CD14-positive monocyte (primary cell): ENCODE measurements around the gene OR1J4. TPM values are rescaled to one million over a fixed set of nuclear protein-coding genes. Genes with fewer than 3 reads are reported as not detected.

ENCODE experiments used
- DNase-seq, 3 donors: peaks; one replicate each; pipeline ENCODE4 v3.0.0-alpha.2; 2011 to 2022
- H2AFZ ChIP-seq: 2 replicates; pipeline ENCODE4 v1.6.0; 2012; ENCODE audit warnings: mild to moderate bottlenecking, low read depth, low read length, inconsistent platforms; ENCODE audit not compliant: insufficient read depth, poor library complexity, severe bottlenecking
- H3K27ac ChIP-seq, 2 donors: 1 replicate in 1 of 2; 2 replicates in 1 of 2; pipeline ENCODE4 v1.5.1; 2012 to 2013; ENCODE audit warnings: low read length in 2 of 2, control low read depth in 1 of 2, inconsistent platforms in 1 of 2, low read depth in 1 of 2, mild to moderate bottlenecking in 1 of 2
- H3K27me3 ChIP-seq, 2 donors: one replicate each; pipeline versions ENCODE4 v1.6.0 to v1.6.1; 2011 to 2013; ENCODE audit warnings: low read length in 2 of 2; ENCODE audit not compliant: control insufficient read depth in 2 of 2, insufficient read depth in 2 of 2
- H3K36me3 ChIP-seq, 2 donors: replicated peaks in 1 of 2; 1 replicate in 1 of 2; 2 replicates in 1 of 2; pipeline versions ENCODE4 v1.5.1 to v1.6.1; 2012 to 2013; ENCODE audit warnings: low read length in 2 of 2, control low read depth in 1 of 2, inconsistent platforms in 1 of 2, mild to moderate bottlenecking in 1 of 2; ENCODE audit not compliant: insufficient read depth in 2 of 2, control insufficient read depth in 1 of 2
- H3K4me1 ChIP-seq, 2 donors: 1 replicate in 1 of 2; 2 replicates in 1 of 2; pipeline versions ENCODE4 v1.5.1 to v1.6.1; 2012 to 2013; ENCODE audit warnings: low read length in 2 of 2, control low read depth in 1 of 2, inconsistent platforms in 1 of 2, mild to moderate bottlenecking in 1 of 2, moderate library complexity in 1 of 2; ENCODE audit not compliant: insufficient read depth in 2 of 2, control insufficient read depth in 1 of 2
- H3K4me2 ChIP-seq: replicated peaks from 2 replicates; pipeline ENCODE3; 2012; ENCODE audit warnings: low read length, moderate library complexity, mild to moderate bottlenecking; ENCODE audit not compliant: poor library complexity, severe bottlenecking; ENCODE audit errors: extremely low read depth
- H3K4me3 ChIP-seq, 3 experiments: fragments of 200-600 bp in 1 of 3; sonication (generic) in 1 of 3; replicated peaks in 1 of 3; 1 replicate in 2 of 3; 2 replicates in 1 of 3; pipeline ENCODE4 v1.5.1; 2011 to 2013; ENCODE audit warnings: low read length in 3 of 3, mild to moderate bottlenecking in 3 of 3, control low read depth in 2 of 3, low read depth in 2 of 3, inconsistent platforms in 1 of 3, moderate library complexity in 1 of 3
- H3K79me2 ChIP-seq: 2 replicates; pipeline ENCODE4 v1.6.0; 2012; ENCODE audit warnings: mild to moderate bottlenecking, control low read depth, inconsistent platforms, low read length, moderate library complexity; ENCODE audit not compliant: insufficient read depth
- H3K9ac ChIP-seq: 2 replicates; pipeline ENCODE4 v1.6.0; 2017; ENCODE audit warnings: low read length, mild to moderate bottlenecking; ENCODE audit not compliant: insufficient read depth, poor library complexity, severe bottlenecking
- H3K9me3 ChIP-seq, 2 donors: replicated peaks in 1 of 2; 1 replicate in 1 of 2; 2 replicates in 1 of 2; pipeline versions ENCODE4 v1.5.1 to v1.6.1; 2012 to 2013; ENCODE audit warnings: low read length in 2 of 2, control low read depth in 1 of 2; ENCODE audit not compliant: control insufficient read depth in 1 of 2, insufficient read depth in 1 of 2
- H4K20me1 ChIP-seq: 2 replicates; pipeline ENCODE4 v1.6.0; 2012; ENCODE audit warnings: mild to moderate bottlenecking, low read length, control low read depth, moderate library complexity; ENCODE audit not compliant: insufficient read depth
- H3K27ac Mint-ChIP-seq, 7 donors: one replicate each; pipeline ENCODE4 v1.8.0; 2020; ENCODE audit warnings: mild to moderate bottlenecking in 7 of 7, mixed read lengths in 7 of 7, moderate library complexity in 6 of 7, inconsistent platforms in 2 of 7
- H3K27me3 Mint-ChIP-seq, 3 donors: one replicate each; pipeline ENCODE4 v1.8.0; 2021 to 2022; ENCODE audit warnings: low read depth in 3 of 3, mild to moderate bottlenecking in 3 of 3, mixed read lengths in 3 of 3, moderate library complexity in 3 of 3, inconsistent platforms in 1 of 3
- H3K36me3 Mint-ChIP-seq, 2 donors: one replicate each; pipeline ENCODE4 v1.8.0; 2020; ENCODE audit warnings: mixed read lengths in 2 of 2, inconsistent platforms in 1 of 2, mild to moderate bottlenecking in 1 of 2
- H3K4me1 Mint-ChIP-seq: one replicate; pipeline ENCODE4 v1.8.0; 2020; ENCODE audit warnings: mild to moderate bottlenecking, mixed read lengths
- H3K4me3 Mint-ChIP-seq, 2 donors: one replicate each; pipeline ENCODE4 v1.8.0; 2020; ENCODE audit warnings: mild to moderate bottlenecking in 2 of 2, mixed read lengths in 2 of 2, moderate library complexity in 1 of 2
- H3K9me3 Mint-ChIP-seq, 7 donors: one replicate each; pipeline ENCODE4 v1.8.0; 2020 to 2022; ENCODE audit warnings: mixed read lengths in 7 of 7, mild to moderate bottlenecking in 6 of 7, moderate library complexity in 6 of 7, inconsistent platforms in 2 of 7
- WGBS: methylation state at CpG from one replicate; pipeline ENCODE4 v1.1.5; 2013; ENCODE audit warnings: missing lambda C conversion rate; ENCODE audit not compliant: insufficient coverage; 5-methylcytosine and 5-hydroxymethylcytosine counted together
- intact Hi-C, 2 donors: fragments of 100-400 bp; cut with micrococcal nuclease; formaldehyde crosslinking; loops; one replicate each; pipeline versions ENCODE4 v1.15.0 to v1.15.1; 2023
- polyA plus RNA-seq, 3 donors: library from polyadenylated mRNA; depleted of rRNA in 1 of 3; unstranded in 2 of 3; stranded (reverse) in 1 of 3; fragments of 300-500 nt in 2 of 3; fragments of >200 nt in 1 of 3; fragmentation: Illumina TruSeq in 2 of 3; gene quantifications; 1 replicate in 2 of 3; 2 replicates in 1 of 3; pipeline ENCODE4 v1.2.3, GENCODE V29; 2012 to 2021
- TF ChIP-seq, protein P1 (sequence below): fragments of 200-600 bp; IDR thresholded peaks from one replicate; pipeline ENCODE4 v1.8.0; 2022; ENCODE audit warnings: antibody characterized with exemption, mild to moderate bottlenecking

The OR1J4 gene
- polyA plus RNA-seq, 3 donors: not detected

DNA sequence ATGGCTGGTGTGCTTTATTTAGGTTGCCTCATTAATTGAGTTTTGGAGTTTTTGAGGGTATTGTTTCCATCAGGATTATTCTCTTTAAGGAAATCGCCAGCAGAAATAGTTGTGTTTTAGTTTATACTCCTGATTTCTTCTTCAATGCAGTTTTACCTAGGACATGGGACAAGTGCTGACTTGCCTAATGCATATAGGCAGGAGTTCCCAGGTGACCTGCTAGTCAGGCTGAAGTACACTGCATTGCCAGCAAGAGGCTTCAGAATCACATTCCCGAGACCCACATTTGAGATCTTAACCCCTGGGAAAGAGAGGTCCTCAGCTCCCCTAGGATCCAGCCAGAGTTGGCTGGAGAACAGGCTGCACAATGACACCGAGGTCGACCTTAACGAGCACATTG is 32.4 kb downstream of the OR1J4 start:
- no peak overlapping the region for H3K27ac Mint-ChIP-seq
- peaks cover 0 to 8% (median 3%) of the 10 kb centered on the region in 7 donors for H3K9me3 Mint-ChIP-seq
- H3K27me3 ChIP-seq: no peaks in the 10 kb centered on the region
- no peaks in the 10 kb centered on the region for H3K79me2 ChIP-seq
- no peak for DNase-seq
- 83% methylated on average over 4 of the region's 5 CpGs for WGBS
- intact Hi-C loops: no loop called here
- H3K27me3 Mint-ChIP-seq: peaks cover 0 to 10% (median 3%) of the 10 kb centered on the region in 3 donors
- no peak overlapping the region for H3K4me2 ChIP-seq
- H2AFZ ChIP-seq: no peak overlapping the region
- H3K4me1 Mint-ChIP-seq: no peaks in the 10 kb centered on the region
- no peak overlapping the region for H3K27ac ChIP-seq
- TF ChIP-seq, protein P1, sequence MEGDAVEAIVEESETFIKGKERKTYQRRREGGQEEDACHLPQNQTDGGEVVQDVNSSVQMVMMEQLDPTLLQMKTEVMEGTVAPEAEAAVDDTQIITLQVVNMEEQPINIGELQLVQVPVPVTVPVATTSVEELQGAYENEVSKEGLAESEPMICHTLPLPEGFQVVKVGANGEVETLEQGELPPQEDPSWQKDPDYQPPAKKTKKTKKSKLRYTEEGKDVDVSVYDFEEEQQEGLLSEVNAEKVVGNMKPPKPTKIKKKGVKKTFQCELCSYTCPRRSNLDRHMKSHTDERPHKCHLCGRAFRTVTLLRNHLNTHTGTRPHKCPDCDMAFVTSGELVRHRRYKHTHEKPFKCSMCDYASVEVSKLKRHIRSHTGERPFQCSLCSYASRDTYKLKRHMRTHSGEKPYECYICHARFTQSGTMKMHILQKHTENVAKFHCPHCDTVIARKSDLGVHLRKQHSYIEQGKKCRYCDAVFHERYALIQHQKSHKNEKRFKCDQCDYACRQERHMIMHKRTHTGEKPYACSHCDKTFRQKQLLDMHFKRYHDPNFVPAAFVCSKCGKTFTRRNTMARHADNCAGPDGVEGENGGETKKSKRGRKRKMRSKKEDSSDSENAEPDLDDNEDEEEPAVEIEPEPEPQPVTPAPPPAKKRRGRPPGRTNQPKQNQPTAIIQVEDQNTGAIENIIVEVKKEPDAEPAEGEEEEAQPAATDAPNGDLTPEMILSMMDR: no peak
- no peaks in the 10 kb centered on the region for H3K4me1 ChIP-seq
- H3K36me3 Mint-ChIP-seq: no peaks in the 10 kb centered on the region
- H3K9ac ChIP-seq: no peak overlapping the region
- no peaks in the 10 kb centered on the region for H3K36me3 ChIP-seq
- H3K4me3 ChIP-seq: no peak overlapping the region
- no peak overlapping the region for H3K4me3 Mint-ChIP-seq
- no peaks in the 10 kb centered on the region for H3K9me3 ChIP-seq
- no peaks in the 10 kb centered on the region for H4K20me1 ChIP-seq

GRCh38 chr9:122552812-122553211 is 33.9 kb downstream of the OR1J4 start, which contains the start of gene OR1N2:
Gene OR1N2 (plus strand): TSS chr9:122553112. CDS start chr9:122553212, 100 bp downstream.
- intact Hi-C loops: no loop called here
- no peak within 1 kb of the TSS for H3K9ac ChIP-seq
- peaks cover 0 to 10% (median 3%) of the 10 kb centered on the region in 3 donors for H3K27me3 Mint-ChIP-seq
- H3K4me1 ChIP-seq: no peaks in the 10 kb centered on the region
- no peak for DNase-seq
- no peaks in the 10 kb centered on the region for H3K36me3 Mint-ChIP-seq
- no peaks in the 10 kb centered on the region for H3K4me1 Mint-ChIP-seq
- peaks cover 0 to 8% (median 3%) of the 10 kb centered on the region in 7 donors for H3K9me3 Mint-ChIP-seq
- H3K4me3 ChIP-seq: no peak within 1 kb of the TSS
- no peaks in the 10 kb centered on the region for H3K9me3 ChIP-seq
- H3K4me3 Mint-ChIP-seq: no peak within 1 kb of the TSS
- 70% methylated on average over 2 of the region's 2 CpGs for WGBS
- H3K4me2 ChIP-seq: no peak within 1 kb of the TSS
- H3K27me3 ChIP-seq: no peaks in the 10 kb centered on the region
- no peaks in the 10 kb centered on the region for H3K79me2 ChIP-seq
- no peak within 1 kb of the TSS for H3K27ac Mint-ChIP-seq
- H4K20me1 ChIP-seq: no peaks in the 10 kb centered on the region
- H3K36me3 ChIP-seq: no peaks in the 10 kb centered on the region
- TF ChIP-seq, protein P1: no peak
- no peak within 1 kb of the TSS for H2AFZ ChIP-seq
- no peak within 1 kb of the TSS for H3K27ac ChIP-seq
